Nephron (organoid): ENCODE data around the gene ACBD7.
A peak's percentile ranks its signal among the peaks of the same experiment; 100 is the strongest.

Experiments used
- H3K27ac Mint-ChIP-seq, 3 experiments: 2 replicates each; pipeline ENCODE4 v1.8.0; 2020; ENCODE audit warnings: mixed read lengths in 3 of 3, mild to moderate bottlenecking in 2 of 3, moderate library complexity in 1 of 3
- H3K27me3 Mint-ChIP-seq: 2 replicates; pipeline ENCODE4 v1.8.0; 2021; ENCODE audit warnings: low read depth, mild to moderate bottlenecking, moderate library complexity, mixed read lengths
- H3K36me3 Mint-ChIP-seq: 2 replicates; pipeline ENCODE4 v1.8.0; 2020; ENCODE audit warnings: low read depth, mixed read lengths
- H3K4me1 Mint-ChIP-seq: 2 replicates; pipeline ENCODE4 v1.8.0; 2020; ENCODE audit warnings: mixed read lengths
- H3K4me3 Mint-ChIP-seq, 3 experiments: 2 replicates each; pipeline ENCODE4 v1.8.0; 2020; ENCODE audit warnings: mild to moderate bottlenecking in 3 of 3, mixed read lengths in 3 of 3, moderate library complexity in 2 of 3
- H3K9me3 Mint-ChIP-seq: 2 replicates; pipeline ENCODE4 v1.8.0; 2020; ENCODE audit warnings: mixed read lengths
- CTCF ChIP-seq, 3 experiments: fragments of 200-600 bp; sonication (generic); IDR thresholded peaks; one replicate each; pipeline ENCODE4 v1.5.0; 2021; ENCODE audit warnings: antibody characterized with exemption in 3 of 3; ENCODE audit not compliant: unreplicated experiment in 3 of 3

The ACBD7 gene

GRCh38 chr10:15088428-15089261 is at the start of gene ACBD7:
TSS of gene ACBD7 (minus strand) at chr10:15088776. CDS start at chr10:15088728, 48 bp downstream.
- no peak within 1 kb of the TSS for H3K27ac Mint-ChIP-seq
- peaks cover 6% of the 10 kb centered on the region for H3K27me3 Mint-ChIP-seq
- H3K9me3 Mint-ChIP-seq: no peaks in the 10 kb centered on the region
- H3K4me3 Mint-ChIP-seq: peak within 1 kb of the TSS; percentile 75 to 79 (median 75)
- peak; percentile 42 to 59 (median 44) for TF ChIP-seq CTCF (IDR thresholded peaks at IDR 0.05; ENCODE audit: unreplicated experiment in 3 of 3)
- no peaks in the 10 kb centered on the region for H3K36me3 Mint-ChIP-seq
- H3K4me1 Mint-ChIP-seq: peaks cover 16% of the 10 kb centered on the region

DNA sequence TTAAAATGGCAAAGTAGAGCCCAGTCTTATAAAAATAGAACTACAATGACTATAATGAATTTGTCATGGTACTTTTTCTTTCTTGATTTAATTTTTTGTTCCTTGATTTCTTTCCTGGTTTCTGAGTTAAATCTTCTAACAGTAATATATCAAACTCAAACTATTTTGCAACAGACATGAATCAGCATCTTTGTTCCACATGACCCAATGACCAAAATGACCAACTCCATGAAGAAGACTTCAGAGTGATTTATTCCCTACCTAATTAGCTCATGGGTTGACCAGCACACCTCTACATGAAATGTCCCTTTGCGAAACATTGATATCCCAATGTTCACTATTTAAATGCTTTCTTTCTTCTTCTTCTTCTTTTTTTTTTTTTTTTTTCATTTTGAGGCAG is 49.1 kb upstream of the ACBD7 start:
- Mint-ChIP-seq H3K36me3 (peaks cover 52% of the 10 kb centered on the region), H3K27me3 (no peaks in the 10 kb centered on the region)

DNA sequence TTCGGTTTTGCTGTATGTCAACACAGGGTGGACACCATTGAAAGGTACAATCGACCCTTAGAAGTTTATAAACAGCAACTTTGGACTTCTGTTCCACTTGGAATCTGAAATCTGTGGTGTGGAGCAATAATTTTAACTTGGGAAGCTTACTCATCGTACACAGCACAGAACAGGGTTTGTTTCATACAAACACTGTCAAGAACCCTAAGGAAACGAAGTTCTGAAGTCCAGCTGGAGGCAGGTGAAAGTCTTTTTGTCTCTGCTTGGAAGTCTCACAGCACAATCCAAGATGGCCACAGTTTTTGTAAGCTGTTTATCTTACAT is 48.4 kb upstream of the ACBD7 start:
- Mint-ChIP-seq H3K27me3 (no peaks in the 10 kb centered on the region), H3K4me3 (no peak overlapping the region), H3K27ac (no peak overlapping the region), H3K4me1 (peaks cover 9% of the 10 kb centered on the region), H3K36me3 (peaks cover 53% of the 10 kb centered on the region), H3K9me3 (no peaks in the 10 kb centered on the region)
- no peak for TF ChIP-seq CTCF (IDR thresholded peaks at IDR 0.05; ENCODE audit: unreplicated experiment in 3 of 3)

More for the DNA sequence above, 49.1 kb upstream of the ACBD7 start:
- H3K4me3 Mint-ChIP-seq: no peak overlapping the region
- H3K9me3 Mint-ChIP-seq: no peaks in the 10 kb centered on the region
- H3K27ac Mint-ChIP-seq: no peak overlapping the region
- TF ChIP-seq CTCF (IDR thresholded peaks at IDR 0.05; ENCODE audit: unreplicated experiment in 3 of 3): no peak
- H3K4me1 Mint-ChIP-seq: peaks cover 9% of the 10 kb centered on the region

- peaks cover 3% of the 10 kb centered on the region for H3K4me1 Mint-ChIP-seq
- H3K4me3 Mint-ChIP-seq: no peak overlapping the region
- no peak overlapping the region for H3K27ac Mint-ChIP-seq
- H3K9me3 Mint-ChIP-seq: no peaks in the 10 kb centered on the region
- peaks cover 56% of the 10 kb centered on the region for H3K36me3 Mint-ChIP-seq
- TF ChIP-seq CTCF (IDR thresholded peaks at IDR 0.05; ENCODE audit: unreplicated experiment in 3 of 3): no peak
- H3K27me3 Mint-ChIP-seq: no peaks in the 10 kb centered on the region
These were observed 47.8 kb upstream of the ACBD7 start for GRCh38 chr10:15136129-15137035.

GRCh38 chr10:15131330-15131729 is 42.8 kb upstream of the ACBD7 start:
- Mint-ChIP-seq H3K4me3 (no peak overlapping the region), H3K27me3 (no peaks in the 10 kb centered on the region), H3K27ac (no peak overlapping the region), H3K36me3 (peaks cover 64% of the 10 kb centered on the region), H3K9me3 (no peaks in the 10 kb centered on the region), H3K4me1 (no peaks in the 10 kb centered on the region)
- no peak for TF ChIP-seq CTCF (IDR thresholded peaks at IDR 0.05; ENCODE audit: unreplicated experiment in 3 of 3)
